GM12878 (cell line): ENCODE measurements around the gene YWHAQ.

ENCODE experiments used
- EP300 ChIP-seq, 2 experiments: fragments of 150-350 bp in 1 of 2; IDR thresholded peaks; 2 replicates each; pipeline ENCODE4 v1.6.1; 2011 to 2012; ENCODE audit warnings: low read depth in 2 of 2, low read length in 2 of 2, borderline replicate concordance in 1 of 2, improper control_type of control experiment in 1 of 2, inconsistent platforms in 1 of 2; ENCODE audit not compliant: control insufficient read depth in 1 of 2
- MXI1 ChIP-seq: fragments of 150-350 bp; IDR thresholded peaks from 2 replicates; pipeline ENCODE4 v1.6.1; 2011; ENCODE audit warnings: low read depth, mild to moderate bottlenecking, inconsistent platforms, low read length, improper control_type of control experiment
- NFYA ChIP-seq: IDR thresholded peaks from 2 replicates; pipeline ENCODE4 v1.6.1; 2011; ENCODE audit warnings: low read depth, mild to moderate bottlenecking, low read length, improper control_type of control experiment, borderline replicate concordance
- POLR2A ChIP-seq: IDR thresholded peaks from 2 replicates; pipeline ENCODE4 v1.6.1; 2011; ENCODE audit warnings: low read depth, mild to moderate bottlenecking, low read length
- USF1 ChIP-seq: IDR thresholded peaks from 2 replicates; pipeline ENCODE4 v1.6.1; 2011; ENCODE audit warnings: borderline replicate concordance, low read depth, mild to moderate bottlenecking, moderate library complexity, mixed read lengths, low read length; ENCODE audit not compliant: insufficient read depth; ENCODE audit errors: extremely low read length

GRCh38 chr2:9668687-9669345 lies 38.0 kb upstream of the YWHAQ start:
- TF ChIP-seq EP300 (IDR thresholded peaks at IDR 0.05; ENCODE audit: borderline replicate concordance in 1 of 2, control insufficient read depth in 1 of 2, low read depth in 2 of 2, low read length in 2 of 2) (no peak), POLR2A (no peak), USF1 (no peak), NFYA (no peak), MXI1 (no peak)
